NT2/D1 (cell line): Measurements from ENCODE around the gene CD83.

Source experiments
- SUZ12 ChIP-seq: IDR thresholded peaks from 2 replicates; pipeline ENCODE4 v1.6.1; 2011; ENCODE audit not compliant: insufficient read length, insufficient read depth; ENCODE audit errors: extremely low read depth
- YY1 ChIP-seq: IDR thresholded peaks from 2 replicates; pipeline ENCODE4 v1.6.1; 2011; ENCODE audit not compliant: insufficient read length, insufficient read depth
- ZNF274 ChIP-seq: IDR thresholded peaks from 2 replicates; pipeline ENCODE4 v1.6.1; 2011; ENCODE audit warnings: mild to moderate bottlenecking, low read depth, low read length

GRCh38 chr6:14138701-14139215 is 21.2 kb downstream of the CD83 start:
- TF ChIP-seq YY1 (no peak), ZNF274 (no peak), SUZ12 (no peak)
